Measurements from ENCODE around the gene STMN3.
"Not testable (repeated sequence)": the region's sequence is repeated elsewhere in the genome, so short reads cannot be mapped to it uniquely, and the experiment has no call there.

STMN3 gene

DNA sequence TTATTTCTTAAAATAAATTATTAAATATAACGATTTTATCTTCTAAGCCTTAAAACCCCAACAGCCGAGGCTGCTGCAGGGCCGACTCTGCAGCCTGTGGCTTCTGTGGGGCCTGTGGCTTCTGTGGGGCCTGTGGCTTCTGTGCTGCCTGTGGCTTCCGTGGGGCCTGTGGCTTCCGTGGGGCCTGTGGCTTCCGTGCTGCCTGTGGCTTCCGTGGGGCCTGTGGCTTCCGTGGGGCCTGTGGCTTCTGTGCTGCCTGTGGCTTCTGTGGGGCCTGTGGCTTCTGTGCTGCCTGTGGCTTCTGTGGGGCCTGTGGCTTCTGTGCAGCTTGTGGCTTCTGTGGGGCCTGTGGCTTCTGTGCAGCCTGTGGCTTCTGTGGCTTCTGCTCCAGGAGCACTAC lies 51.5 kb downstream of the STMN3 start:
- not testable (repeated sequence) for DNase-seq

DNA sequence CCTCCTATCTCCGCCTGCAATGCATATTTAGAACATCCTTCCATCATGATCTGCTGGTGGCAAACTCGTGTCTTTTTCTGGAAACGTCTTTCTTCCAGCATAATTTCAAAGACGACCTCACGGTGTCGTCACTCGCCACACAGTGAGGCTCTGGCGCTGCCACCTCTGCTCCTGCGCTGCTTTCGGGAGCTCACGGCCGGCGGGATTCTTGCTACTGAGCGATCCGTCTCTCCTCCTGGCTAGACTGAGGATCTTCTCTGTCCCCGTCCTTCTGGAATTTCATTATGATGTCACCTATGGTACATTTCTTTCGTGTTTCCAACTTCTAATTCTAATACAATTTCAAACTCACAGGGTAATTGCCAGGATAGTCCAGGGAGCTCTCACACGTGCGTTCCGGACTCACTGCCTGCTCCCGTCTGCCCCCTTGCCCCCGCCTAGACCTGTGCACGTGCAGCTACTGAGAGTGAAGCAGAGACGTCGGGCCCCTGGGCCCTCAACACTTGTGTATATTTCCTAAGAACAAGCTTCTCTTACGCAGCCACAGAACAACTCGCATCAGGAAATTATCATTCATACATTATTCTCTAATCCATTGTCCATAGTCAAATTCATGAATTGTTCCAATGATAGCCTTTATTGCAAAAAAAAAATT lies 53.7 kb downstream of the STMN3 start:
- no peak for DNase-seq

DNA sequence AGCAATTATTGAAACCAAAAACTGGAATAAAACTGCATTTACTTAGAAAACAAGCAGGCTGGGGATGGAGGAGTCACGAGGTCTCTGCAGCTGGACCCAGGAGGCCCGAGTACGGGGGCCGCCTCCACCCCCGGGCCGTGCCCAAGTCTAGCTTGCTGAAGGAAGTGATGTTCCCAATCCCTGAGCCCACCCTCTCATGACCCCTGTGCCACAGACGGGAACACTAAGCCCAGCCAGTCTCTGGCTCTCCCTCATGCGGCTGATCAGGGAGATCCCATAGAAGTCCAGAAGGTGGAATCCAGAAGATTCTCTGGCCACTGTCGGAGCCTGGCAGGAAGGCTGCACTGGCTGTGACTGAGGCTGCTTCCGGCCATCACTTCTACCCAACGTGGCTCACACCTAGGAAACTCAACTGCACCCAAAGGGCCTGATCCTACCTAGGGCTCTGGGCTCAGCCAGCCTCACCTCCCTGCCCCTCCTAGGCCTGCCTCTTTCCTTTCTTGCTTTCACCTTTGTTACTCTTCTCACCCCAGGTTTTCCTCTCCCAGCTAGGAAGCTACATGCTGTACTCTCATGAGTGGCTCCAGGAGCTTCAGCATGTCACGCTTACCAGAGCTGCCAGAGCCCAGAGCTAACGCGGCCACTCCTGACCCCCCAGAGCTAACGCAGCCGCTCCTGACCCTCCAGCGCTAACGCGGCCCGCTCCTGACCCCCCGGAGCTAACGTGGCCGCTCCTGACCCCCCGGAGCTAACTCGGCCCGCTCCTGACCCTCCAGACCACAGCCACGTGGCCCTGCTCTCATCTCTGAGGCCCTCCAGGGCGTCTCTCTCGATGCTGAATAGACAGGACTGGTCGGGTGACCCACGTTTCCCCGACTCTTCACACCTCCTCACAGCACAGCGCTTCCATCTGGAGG lies 54.5 kb downstream of the STMN3 start:
- DNase-seq = no peak

DNA sequence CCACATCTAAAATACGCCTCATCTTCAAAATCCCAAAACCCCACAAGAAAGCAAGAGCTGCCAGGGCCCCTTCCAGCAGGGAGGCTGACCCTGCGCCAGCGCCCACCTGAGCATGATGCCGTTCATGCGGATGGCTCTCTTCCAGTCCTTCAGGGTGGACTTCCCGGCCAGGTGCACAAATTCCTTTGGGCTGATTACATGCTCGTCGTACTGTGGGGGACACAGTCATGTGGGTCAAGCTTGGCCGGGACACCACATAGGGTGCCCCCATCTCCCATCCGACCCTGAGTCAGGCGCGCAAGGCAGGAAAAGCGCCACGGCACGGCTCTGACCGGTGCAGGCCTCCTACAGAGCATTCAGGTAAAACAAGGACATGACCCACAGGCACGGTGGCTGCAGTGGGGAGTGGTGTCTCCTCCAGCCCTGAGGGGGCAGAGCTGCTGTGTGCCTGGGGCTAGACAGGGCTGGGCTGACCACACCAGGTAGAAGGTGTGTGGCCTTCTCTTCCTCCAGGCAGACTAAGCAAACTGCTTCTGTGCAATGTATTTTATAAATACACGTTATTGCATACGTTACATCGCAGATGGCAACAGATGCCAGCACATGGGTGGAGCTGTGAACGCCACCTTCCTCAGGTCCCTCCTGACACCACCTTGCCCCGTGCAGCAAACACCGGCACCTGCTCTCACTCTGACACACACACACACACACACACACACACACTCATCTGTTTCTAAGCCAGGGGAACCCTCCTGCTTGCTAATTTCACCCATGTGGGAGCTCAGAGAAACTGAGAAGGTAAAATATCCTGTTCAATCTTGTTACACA lies 55.4 kb downstream of the STMN3 start:
- no peak for DNase-seq

DNA sequence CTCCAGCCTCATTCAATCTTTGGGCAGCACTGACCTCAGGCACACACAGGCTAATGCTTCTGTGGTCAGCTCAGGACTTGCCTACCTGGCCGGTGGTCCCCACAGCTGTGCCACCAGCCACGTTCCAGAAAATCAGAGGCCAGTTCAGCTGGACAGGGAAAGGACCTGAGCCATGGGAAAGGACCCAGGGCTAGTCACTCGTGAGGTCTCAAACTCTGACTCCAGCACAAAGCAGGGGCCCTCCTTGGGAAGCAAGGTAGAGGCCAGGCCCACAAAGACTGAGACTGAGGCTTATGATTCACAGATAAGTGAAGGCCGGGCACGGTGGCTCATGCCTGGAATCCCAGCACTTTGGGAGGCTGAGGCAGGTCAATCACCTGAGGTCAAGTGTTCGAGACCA lies 56.8 kb downstream of the STMN3 start:
- no peak for DNase-seq

DNA sequence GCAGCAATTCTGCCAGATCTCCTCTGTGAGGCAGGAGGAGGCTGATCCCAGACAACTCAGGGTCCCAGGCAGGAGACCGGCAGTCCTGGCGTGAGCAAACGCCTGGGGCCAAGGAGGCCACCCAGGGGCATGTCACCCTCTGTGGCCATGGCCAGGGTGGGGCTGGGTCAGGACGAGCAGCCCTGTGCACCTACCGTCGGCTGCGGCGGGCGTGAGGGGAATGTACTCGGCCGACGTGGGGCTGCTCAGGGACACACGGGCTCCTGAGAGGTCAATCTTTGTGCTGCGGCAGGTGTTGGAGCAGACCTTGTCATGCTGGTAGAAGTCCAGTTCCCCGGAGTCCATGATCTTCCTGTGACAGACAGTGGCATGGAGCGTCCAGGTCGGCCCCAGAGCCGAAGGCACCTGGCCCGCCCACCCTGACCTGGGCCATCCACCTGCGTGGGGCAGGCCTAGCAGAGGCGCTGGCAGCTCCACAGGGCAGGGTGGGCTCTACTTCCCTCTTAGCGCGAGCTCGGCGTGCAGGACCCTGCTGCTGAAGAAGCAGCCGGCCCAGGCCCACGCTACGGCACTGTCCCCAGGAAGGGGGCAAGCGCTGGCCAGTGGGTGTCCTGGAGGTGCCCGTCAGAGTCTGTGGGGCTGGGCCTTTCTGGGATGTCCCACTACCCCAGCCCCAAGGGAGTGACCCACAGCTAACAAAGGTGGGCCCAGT lies 57.7 kb downstream of the STMN3 start:
- no peak for DNase-seq

DNA sequence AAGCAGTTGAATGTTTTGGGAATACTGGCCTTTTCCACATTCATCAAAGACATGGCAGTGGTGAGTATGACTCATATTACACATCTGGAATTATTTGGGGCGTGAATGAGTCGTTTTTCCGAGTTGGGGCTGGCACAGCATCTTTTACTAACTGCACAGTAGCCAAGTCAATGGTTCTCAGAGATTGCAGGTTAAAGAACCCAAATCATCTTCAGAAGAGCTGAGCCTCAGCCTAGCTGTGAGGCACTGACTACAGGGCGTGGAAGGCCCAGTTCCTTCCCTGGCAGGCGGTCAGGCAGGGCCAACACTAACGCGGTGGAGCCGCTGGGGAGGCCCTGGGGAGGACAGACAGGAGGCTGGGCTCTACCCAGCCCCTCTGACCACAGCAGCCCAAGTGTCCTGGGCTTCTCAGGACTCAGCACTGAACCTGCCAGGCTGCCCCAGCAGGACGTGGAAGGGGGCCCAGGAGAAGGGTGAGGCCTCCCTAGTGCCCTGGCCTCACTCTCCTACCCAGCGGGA lies 59.1 kb downstream of the STMN3 start:
- no peak for DNase-seq

DNA sequence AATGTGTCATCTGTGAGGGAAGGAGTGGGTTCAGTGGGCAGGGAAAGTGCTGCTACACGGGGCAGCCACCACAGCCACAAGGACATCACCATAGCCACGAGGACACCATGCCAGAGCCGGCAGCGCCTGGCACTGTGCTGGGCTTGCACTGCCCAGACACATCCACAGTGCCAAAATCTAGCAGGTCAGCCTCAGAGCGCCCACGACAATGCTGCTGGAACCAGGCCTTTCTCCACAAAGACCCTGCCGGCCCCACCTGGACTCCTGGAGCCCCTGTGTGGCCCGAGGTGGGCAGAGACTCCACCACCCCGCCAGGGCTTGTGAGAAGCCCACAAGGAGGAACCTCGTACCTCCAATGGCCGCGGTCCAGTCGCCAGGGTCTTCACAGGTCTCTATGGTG lies 60.6 kb downstream of the STMN3 start:
- DNase-seq = no peak

DNA sequence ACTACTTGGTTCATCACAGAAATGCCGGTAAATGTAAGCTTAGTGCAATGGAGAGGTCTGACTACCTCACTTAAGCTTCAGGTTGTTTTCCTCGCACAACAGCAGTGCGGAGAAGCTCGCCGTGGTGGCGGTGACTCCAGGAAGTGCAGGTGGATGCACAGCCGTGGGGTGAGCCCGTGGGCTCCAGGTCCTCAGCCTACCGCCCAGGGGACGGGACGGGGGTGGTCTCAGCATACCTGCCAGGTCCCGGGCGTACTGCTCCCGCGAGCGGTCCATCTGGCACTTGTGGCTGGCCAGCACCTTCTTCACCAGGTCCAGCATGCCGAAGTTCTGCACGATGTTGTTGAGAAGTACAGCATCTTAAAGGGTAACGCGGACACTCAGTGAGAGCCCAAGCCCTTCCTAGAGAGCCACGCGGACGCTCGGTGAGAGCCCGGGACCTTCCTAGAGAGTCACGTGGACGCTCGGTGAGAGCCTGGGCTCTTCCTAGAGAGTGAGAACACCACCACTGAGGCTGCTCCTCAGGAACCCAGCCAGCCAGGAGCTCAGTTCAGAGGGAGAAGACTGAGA lies 61.4 kb downstream of the STMN3 start:
- no peak for DNase-seq

DNA sequence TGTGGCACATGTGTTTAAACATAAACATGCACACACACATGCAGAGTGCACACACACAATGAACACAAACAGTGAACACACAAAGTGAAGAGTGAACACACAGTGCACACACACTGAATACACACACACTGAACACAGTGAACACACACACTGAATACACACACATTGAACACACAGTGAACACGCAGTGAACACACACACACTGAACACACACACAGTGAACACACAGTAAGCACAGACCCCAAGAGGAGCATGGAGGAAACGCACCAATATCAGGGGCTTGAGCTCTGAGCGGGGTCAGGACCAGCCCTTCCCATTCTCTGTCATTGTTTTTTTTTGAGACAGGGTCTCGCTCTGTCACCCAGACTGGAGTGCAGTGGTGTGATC lies 62.1 kb downstream of the STMN3 start:
- no peak for DNase-seq

DNA sequence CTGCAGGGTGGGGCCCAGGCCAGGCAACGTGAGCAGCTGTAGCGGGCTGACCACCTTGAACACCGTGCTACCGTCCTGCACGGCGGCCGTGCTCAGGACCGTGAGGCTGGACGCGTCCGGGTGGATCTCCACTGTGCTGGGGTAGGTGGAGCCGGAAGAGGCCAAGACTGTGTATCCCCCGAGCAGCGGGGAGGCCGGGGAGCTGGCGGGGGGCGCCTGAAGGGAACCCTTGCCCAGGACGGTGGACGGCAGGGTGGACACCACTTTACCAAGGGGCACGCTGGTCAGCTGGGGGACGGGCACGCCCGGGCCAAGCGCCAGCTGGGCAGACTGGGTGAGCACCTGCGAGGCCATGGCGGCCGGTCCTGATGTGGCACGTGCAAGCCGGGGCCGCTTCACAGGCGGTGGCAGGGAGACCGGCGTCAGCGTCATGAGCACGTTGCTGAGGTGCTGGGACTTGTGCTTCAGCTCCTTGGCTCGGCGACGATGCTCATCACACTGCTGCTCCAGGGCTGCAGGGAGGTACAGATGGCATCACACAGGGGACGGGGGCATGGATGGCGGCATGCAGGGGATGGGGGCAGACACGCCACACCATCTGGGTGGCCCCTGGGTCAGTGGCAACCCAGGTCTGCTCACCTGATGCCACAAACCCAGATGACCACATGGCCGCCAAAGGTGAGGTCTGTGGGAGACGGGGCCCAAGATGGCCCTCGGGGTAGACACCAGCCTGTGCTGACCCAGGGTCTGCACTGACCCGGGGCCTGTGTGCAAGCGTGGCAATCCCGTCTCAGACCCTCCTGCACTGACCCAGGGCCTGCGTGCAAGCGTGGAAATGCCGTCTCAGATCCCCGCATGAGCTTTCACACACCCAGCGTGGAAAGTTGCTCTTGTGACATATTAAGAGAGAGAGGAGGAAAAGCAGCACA lies 62.7 kb downstream of the STMN3 start:
- DNase-seq = no peak
